H1 (cell line): Measurements from ENCODE around the gene ACSF3. TPM values are rescaled to one million over a fixed set of nuclear protein-coding genes. Genes with fewer than 3 reads are reported as not detected.
A peak's percentile ranks its signal among the peaks of the same experiment; 100 is the strongest.

Experiments
- CTCF ChIA-PET: fragments of 300-600 bp; sonication (Branson Sonifier 250); formaldehyde crosslinking; loops from one replicate; lab custom pipeline; 2021; ENCODE audit not compliant: partially characterized antibody; lab: Charles Lee
- POLR2A ChIA-PET: fragments of 300-600 bp; sonication (Branson Sonifier 250); formaldehyde crosslinking; loops from one replicate; lab custom pipeline; 2021; ENCODE audit warnings: inconsistent platforms; ENCODE audit not compliant: partially characterized antibody; lab: Charles Lee
- DNase-seq, 2 experiments: peaks; one replicate each; pipeline versions ENCODE4 v3.0.0 to v3.0.0-alpha.2; 2010 to 2022; ENCODE audit warnings: low spot score in 2 of 2, low read depth in 1 of 2, mixed read lengths in 1 of 2
- FAIRE-seq: peaks from 2 replicates; lab custom pipeline; 2011; peaks lifted over from hg19 to GRCh38; lab: Jason Lieb, UNC
- H2AFZ ChIP-seq: 2 replicates; pipeline ENCODE4 v1.8.1; 2012; ENCODE audit warnings: low read length, inconsistent platforms
- H2AK5ac ChIP-seq: 2 replicates; pipeline ENCODE4 v1.6.1; 2013; ENCODE audit warnings: low read depth, low read length
- H2BK120ac ChIP-seq: replicated peaks from 2 replicates; pipeline ENCODE3; 2013; ENCODE audit warnings: low read depth, low read length, inconsistent platforms
- H2BK12ac ChIP-seq: 2 replicates; pipeline ENCODE4 v1.6.1; 2013; ENCODE audit warnings: low read depth, low read length
- H2BK15ac ChIP-seq: 2 replicates; pipeline ENCODE4 v1.6.1; 2013; ENCODE audit warnings: low read length
- H2BK20ac ChIP-seq: 2 replicates; pipeline ENCODE4 v1.6.1; 2013; ENCODE audit warnings: low read length
- H2BK5ac ChIP-seq: 2 replicates; pipeline ENCODE4 v1.6.1; 2013; ENCODE audit warnings: low read depth, low read length
- H3K14ac ChIP-seq: 2 replicates; pipeline ENCODE4 v1.6.1; 2013; ENCODE audit warnings: inconsistent platforms; ENCODE audit not compliant: insufficient read length
- H3K18ac ChIP-seq: 2 replicates; pipeline ENCODE4 v1.6.1; 2013; ENCODE audit warnings: low read length; ENCODE audit errors: extremely low read depth
- H3K23ac ChIP-seq: 2 replicates; pipeline ENCODE4 v1.6.1; 2013; ENCODE audit warnings: inconsistent platforms; ENCODE audit not compliant: insufficient read length
- H3K23me2 ChIP-seq: 2 replicates; pipeline ENCODE4 v1.6.1; 2013; ENCODE audit warnings: low read depth, low read length
- H3K27ac ChIP-seq: 2 replicates; pipeline ENCODE4 v1.6.1; 2011; ENCODE audit warnings: low read depth, low read length, inconsistent platforms
- H3K27me3 ChIP-seq, 4 experiments: replicated peaks in 1 of 4; 1 replicate in 1 of 4; 2 replicates in 3 of 4; pipeline versions ENCODE4 v1.6.1 to v1.8.1; 2011 to 2013; ENCODE audit warnings: low read length in 3 of 4, mild to moderate bottlenecking in 3 of 4, inconsistent platforms in 2 of 4, mixed read lengths in 2 of 4, moderate library complexity in 1 of 4; ENCODE audit not compliant: control insufficient read depth in 3 of 4, insufficient read depth in 3 of 4; ENCODE audit errors: extremely low read depth in 1 of 4
- H3K36me3 ChIP-seq, 4 experiments: 2 replicates each; pipeline versions ENCODE4 v1.6.1 to v1.8.1; 2011 to 2013; ENCODE audit warnings: mild to moderate bottlenecking in 4 of 4, low read length in 3 of 4, moderate library complexity in 2 of 4, control low read depth in 1 of 4, inconsistent platforms in 1 of 4; ENCODE audit not compliant: insufficient read depth in 4 of 4, control insufficient read depth in 2 of 4
- H3K4ac ChIP-seq: replicated peaks from 2 replicates; pipeline ENCODE3; 2013; ENCODE audit warnings: low read length, low read depth, mixed read lengths, inconsistent platforms; ENCODE audit not compliant: insufficient read length
- H3K4me1 ChIP-seq, 4 experiments: replicated peaks in 1 of 4; 1 replicate in 1 of 4; 2 replicates in 3 of 4; pipeline versions ENCODE4 v1.6.1 to v1.8.1; 2011 to 2013; ENCODE audit warnings: low read length in 3 of 4, inconsistent platforms in 2 of 4, mixed read lengths in 1 of 4; ENCODE audit not compliant: insufficient read depth in 4 of 4, control insufficient read depth in 3 of 4
- H3K4me2 ChIP-seq, 2 experiments: 2 replicates each; pipeline versions ENCODE4 v1.6.1 to v1.8.1; 2011 to 2013; ENCODE audit warnings: low read depth in 2 of 2, low read length in 2 of 2, control low read depth in 1 of 2, inconsistent platforms in 1 of 2, mild to moderate bottlenecking in 1 of 2; ENCODE audit not compliant: insufficient read depth in 1 of 2
- H3K4me3 ChIP-seq, 4 experiments: fragments of 200-600, 300-600 bp in 1 of 4; sonication (generic), shearing (Covaris generic), sonication (Bioruptor Twin) in 1 of 4; 2 replicates each; pipeline versions ENCODE4 v1.5.1 to v1.8.1; 2011 to 2016; ENCODE audit warnings: low read length in 4 of 4, low read depth in 3 of 4, control low read depth in 2 of 4, inconsistent platforms in 2 of 4, mild to moderate bottlenecking in 2 of 4, mixed read lengths in 1 of 4, moderate library complexity in 1 of 4; ENCODE audit not compliant: insufficient read depth in 2 of 4; ENCODE audit errors: extremely low read depth in 1 of 4
- H3K56ac ChIP-seq: replicated peaks from 2 replicates; pipeline ENCODE3; 2013; ENCODE audit warnings: low read depth, mild to moderate bottlenecking, mixed read lengths, low read length, inconsistent platforms; ENCODE audit not compliant: insufficient read length
- H3K79me1 ChIP-seq: 2 replicates; pipeline ENCODE4 v1.6.1; 2013; ENCODE audit warnings: low read depth, low read length, control low read depth
- H3K79me2 ChIP-seq, 2 experiments: 2 replicates each; pipeline versions ENCODE4 v1.6.1 to v1.8.1; 2012 to 2013; ENCODE audit warnings: low read length in 2 of 2, mild to moderate bottlenecking in 2 of 2, inconsistent platforms in 1 of 2; ENCODE audit not compliant: insufficient read depth in 2 of 2, control insufficient read depth in 1 of 2
- H3K9ac ChIP-seq, 4 experiments: replicated peaks in 1 of 4; 1 replicate in 1 of 4; 2 replicates in 3 of 4; pipeline versions ENCODE4 v1.6.1 to v1.8.1; 2011 to 2013; ENCODE audit warnings: low read depth in 3 of 4, low read length in 3 of 4, control low read depth in 2 of 4, mild to moderate bottlenecking in 2 of 4, moderate library complexity in 2 of 4, inconsistent platforms in 1 of 4; ENCODE audit errors: extremely low read depth in 1 of 4
- H3K9me3 ChIP-seq, 2 experiments: 2 replicates each; pipeline versions ENCODE4 v1.6.1 to v1.8.1; 2012 to 2013; ENCODE audit warnings: mild to moderate bottlenecking in 2 of 2, moderate library complexity in 2 of 2, control low read depth in 1 of 2, inconsistent platforms in 1 of 2, low read depth in 1 of 2, low read length in 1 of 2, mixed read lengths in 1 of 2; ENCODE audit not compliant: insufficient read depth in 2 of 2
- H4K20me1 ChIP-seq, 2 experiments: replicated peaks in 1 of 2; 2 replicates each; pipeline versions ENCODE3 to v1.8.1; 2011 to 2013; ENCODE audit warnings: inconsistent platforms in 2 of 2, low read length in 2 of 2, mild to moderate bottlenecking in 1 of 2; ENCODE audit not compliant: insufficient read depth in 2 of 2, control insufficient read depth in 1 of 2
- H4K5ac ChIP-seq: 2 replicates; pipeline ENCODE4 v1.6.1; 2013; ENCODE audit warnings: low read length, low read depth, mixed read lengths, inconsistent platforms; ENCODE audit not compliant: insufficient read length
- H4K8ac ChIP-seq: 2 replicates; pipeline ENCODE4 v1.8.0; 2013; ENCODE audit warnings: mild to moderate bottlenecking, moderate library complexity, low read length, inconsistent platforms; ENCODE audit not compliant: insufficient read depth; ENCODE audit errors: extremely low read depth
- H4K91ac ChIP-seq: replicated peaks from 2 replicates; pipeline ENCODE3; 2013; ENCODE audit warnings: low read length, mixed read lengths, inconsistent platforms; ENCODE audit not compliant: insufficient read length
- KDM1A ChIP-seq: fragments of 200-600, 300-600 bp; sonication (generic); IDR thresholded peaks from 2 replicates; pipeline ENCODE4 v1.7.1; 2016; ENCODE audit warnings: mild to moderate bottlenecking, low read length, borderline replicate concordance
- SP1 ChIP-seq: IDR thresholded peaks from 2 replicates; pipeline ENCODE4 v1.6.1; 2011; ENCODE audit warnings: low read depth, low read length
- TEAD4 ChIP-seq: IDR thresholded peaks from 2 replicates; pipeline ENCODE4 v1.6.1; 2012; ENCODE audit warnings: low read depth, low read length, inconsistent platforms, mixed read lengths
- WGBS, 2 experiments: shearing (Covaris generic) in 1 of 2; methylation state at CpG; one replicate each; pipeline versions ENCODE4 v1.1.6 to v1.1.7; 2013 to 2015; ENCODE audit warnings: low lambda C conversion rate in 2 of 2, mixed read lengths in 2 of 2, inconsistent platforms in 1 of 2, low coverage in 1 of 2, missing lambda C conversion rate in 1 of 2; ENCODE audit not compliant: insufficient replicate concordance in 2 of 2, insufficient coverage in 1 of 2, insufficient read length in 1 of 2; ENCODE audit errors: extremely low coverage in 1 of 2, missing lambda C conversion rate in 1 of 2; 5-methylcytosine and 5-hydroxymethylcytosine counted together
- polyA plus RNA-seq, 7 experiments: library from polyadenylated mRNA; depleted of rRNA in 3 of 7; stranded (reverse) in 5 of 7; unstranded in 2 of 7; fragments of >200 nt in 5 of 7; fragments of 200-250 nt in 2 of 7; gene quantifications; 1 replicate in 5 of 7; 2 replicates in 1 of 7; 4 replicates in 1 of 7; pipeline versions ENCODE4 v1.2.1 to v1.2.3, GENCODE V29; 2011 to 2013; ENCODE audit warnings: missing spikeins in 2 of 7, mixed read lengths in 2 of 7
- total RNA-seq: library from RNA; stranded (reverse); fragmentation: NEBNext Ultra II Directional; extraction: Animal tissue kit (Norgen Biotek cat#: 25700); gene quantifications from 2 replicates; pipeline ENCODE4 v1.2.1, GENCODE V29; 2021

ACSF3 gene
- total and polyA plus RNA-seq, 2 of the 8 experiments (the other 6 are each of a cell fraction or from before 2014, with no cell fraction given) = 15.6 to 22.9 TPM

DNA sequence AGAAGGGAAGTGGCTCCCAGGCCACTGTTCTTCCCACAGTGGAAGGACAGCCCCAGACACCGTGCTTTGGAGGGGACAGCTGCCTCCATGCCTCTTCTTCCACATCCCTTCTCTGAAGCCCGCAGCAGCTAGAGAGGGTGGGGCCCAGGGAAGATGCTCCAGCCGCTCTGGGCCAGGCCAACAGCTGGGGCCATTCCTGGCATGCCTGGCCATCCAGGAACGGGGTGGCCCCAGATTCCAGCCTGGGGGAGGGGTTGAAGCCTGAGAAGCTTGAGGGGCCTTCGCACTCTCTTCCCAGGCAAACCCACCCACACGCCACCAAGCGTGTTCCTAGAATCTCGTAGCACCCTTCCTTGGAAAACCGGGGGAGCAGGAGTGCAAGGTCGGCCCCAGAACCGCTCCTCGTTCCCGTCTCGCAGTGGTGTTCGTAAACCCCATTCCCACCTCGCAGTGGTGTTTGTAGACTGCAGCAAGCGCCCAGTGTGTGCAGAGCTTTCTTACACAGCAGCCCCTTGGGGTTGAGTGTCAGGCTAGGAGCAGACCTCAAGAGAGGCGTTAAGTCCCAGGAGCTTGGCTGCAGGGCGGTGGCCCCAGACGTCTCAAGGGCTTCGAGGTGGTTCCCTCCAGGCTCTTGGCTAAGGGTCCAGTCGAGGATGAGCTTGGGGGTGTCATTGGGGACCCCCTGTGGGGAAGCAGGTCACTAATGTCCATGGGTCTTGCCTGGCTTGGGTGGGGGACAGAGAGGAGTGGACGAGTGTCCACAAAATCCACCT is 80.6 kb downstream of the ACSF3 start:
- CTCF ChIA-PET = interaction anchor here (0.6 to 3.0 kb wide), 8 partner anchors 16 to 437 kb away, joined by 3 to 10 read pairs (median 4); no protein-coding TSS in a partner anchor

More for the DNA sequence above, 80.6 kb downstream of the ACSF3 start:
- Histone ChIP-seq H4K20me1 (peaks cover 0 to 3% of the 10 kb centered on the region in 2 experiments), H2BK120ac (peak overlapping the region; percentile 14), H2BK20ac (0 out of 2 replicates have a peak overlapping the region, but pooled peaks have one; percentile 32), H3K4ac (no peak overlapping the region), H2BK15ac (peak overlapping the region; percentile 46), H3K4me2 (no peak overlapping the region), H4K5ac (no peak overlapping the region), H3K9me3 (no peaks in the 10 kb centered on the region), H2BK5ac (peak overlapping the region; percentile 60; the same call in 1 of the 2 replicates), H2BK12ac (peak overlapping the region; percentile 80; the same call in 1 of the 2 replicates), H4K91ac (no peak overlapping the region), H3K27me3 (peaks cover 0 to 7% (median 4%) of the 10 kb centered on the region in 4 experiments; a peak in 4 of 7 replicates), H3K4me3 (no peak overlapping the region), H3K14ac (no peak overlapping the region), H2AK5ac (no peak overlapping the region; the same call in 1 of the 2 replicates), H3K27ac (no peak overlapping the region), H3K79me1 (no peaks in the 10 kb centered on the region), H3K56ac (no peak overlapping the region), H3K4me1 (peaks cover 0 to 26% (median 17%) of the 10 kb centered on the region in 4 experiments; a peak in 6 of 7 replicates), H3K9ac (no peak overlapping the region), H2AFZ (no peak overlapping the region), H3K23ac (no peak overlapping the region), H3K79me2 (no peaks in the 10 kb centered on the region), H3K23me2 (peaks cover 5% of the 10 kb centered on the region), H3K18ac (no peak overlapping the region; the same call in 1 of the 2 replicates), H3K36me3 (no peaks in the 10 kb centered on the region), H4K8ac (peak overlapping the region; percentile 25; the same call in 1 of the 2 replicates)
- WGBS, 2 experiments = 83% methylated on average over 23 of the region's 23 CpGs; no CpG with 5 or more reads in 1 of the 2 experiments
- TF ChIP-seq SP1 (0 out of 2 replicates have a peak, but pooled peaks have one; percentile 50), KDM1A (no peak), TEAD4 (peak; percentile 88)
- FAIRE-seq = no peak
- peak in 1 of 2 experiments; percentile 52 for DNase-seq
- POLR2A ChIA-PET = interaction anchor here (1.2 to 2.3 kb wide), 5 partner anchors 9 to 362 kb away, joined by 3 to 9 read pairs (median 5); partner anchors contain the start of gene APRT
